H9 (cell line): ENCODE measurements around the gene SDK1. TPM values are rescaled to one million over a fixed set of nuclear protein-coding genes. Genes with fewer than 3 reads are reported as not detected.

Experiments used
- DNase-seq: peaks from one replicate; pipeline ENCODE4 v3.0.0-alpha.2; 2017
- H2AFZ ChIP-seq: one replicate; pipeline ENCODE4 v1.6.1; 2013; ENCODE audit warnings: mild to moderate bottlenecking, low read length, control low read depth, moderate library complexity
- H2AK5ac ChIP-seq: 2 replicates; pipeline ENCODE4 v1.6.1; 2013; ENCODE audit warnings: low read length, control low read depth, mixed read lengths; ENCODE audit not compliant: insufficient read length
- H2BK120ac ChIP-seq: one replicate; pipeline ENCODE4 v1.6.1; 2013; ENCODE audit warnings: low read depth, mild to moderate bottlenecking, low read length, control low read depth, inconsistent platforms; ENCODE audit not compliant: poor library complexity, severe bottlenecking
- H2BK12ac ChIP-seq: 2 replicates; pipeline ENCODE4 v1.6.1; 2013; ENCODE audit warnings: low read length, control low read depth, mixed read lengths, low read depth; ENCODE audit not compliant: insufficient read length
- H2BK15ac ChIP-seq: 2 replicates; pipeline ENCODE4 v1.6.1; 2013; ENCODE audit warnings: low read depth, low read length, control low read depth
- H2BK20ac ChIP-seq: one replicate; pipeline ENCODE4 v1.6.1; 2013; ENCODE audit warnings: low read depth, mild to moderate bottlenecking, low read length, control low read depth, inconsistent platforms; ENCODE audit not compliant: poor library complexity, severe bottlenecking
- H2BK5ac ChIP-seq: 2 replicates; pipeline ENCODE4 v1.6.1; 2013; ENCODE audit warnings: low read length, control low read depth, mixed read lengths; ENCODE audit not compliant: insufficient read length
- H3K14ac ChIP-seq: 2 replicates; pipeline ENCODE4 v1.6.1; 2013; ENCODE audit warnings: low read length, control low read depth; ENCODE audit not compliant: insufficient read depth
- H3K18ac ChIP-seq: 2 replicates; pipeline ENCODE4 v1.6.1; 2013; ENCODE audit warnings: low read depth, mild to moderate bottlenecking, mixed read lengths, low read length, control low read depth; ENCODE audit not compliant: insufficient read length
- H3K23ac ChIP-seq: 2 replicates; pipeline ENCODE4 v1.6.1; 2013; ENCODE audit warnings: low read length, control low read depth, mixed read lengths, low read depth; ENCODE audit not compliant: insufficient read length
- H3K23me2 ChIP-seq: 2 replicates; pipeline ENCODE4 v1.6.1; 2013; ENCODE audit warnings: low read depth, mild to moderate bottlenecking, mixed read lengths, low read length, control low read depth; ENCODE audit not compliant: insufficient read length, poor library complexity, severe bottlenecking
- H3K27ac ChIP-seq: 2 replicates; pipeline ENCODE4 v1.5.1; 2013; ENCODE audit warnings: low read length, control low read depth, mixed read lengths, low read depth; ENCODE audit not compliant: insufficient read length
- H3K27me3 ChIP-seq: 2 replicates; pipeline ENCODE4 v1.6.1; 2013; ENCODE audit warnings: low read length, control low read depth, inconsistent platforms; ENCODE audit not compliant: insufficient read depth
- H3K4ac ChIP-seq: 2 replicates; pipeline ENCODE4 v1.6.1; 2013; ENCODE audit warnings: low read depth, mild to moderate bottlenecking, control low read depth, inconsistent platforms, low read length, moderate library complexity
- H3K4me1 ChIP-seq: 2 replicates; pipeline ENCODE4 v1.6.1; 2013; ENCODE audit warnings: low read length, control low read depth, inconsistent platforms; ENCODE audit not compliant: insufficient read depth
- H3K4me2 ChIP-seq: 2 replicates; pipeline ENCODE4 v1.6.1; 2013; ENCODE audit warnings: low read length, control low read depth, mixed read lengths; ENCODE audit not compliant: insufficient read length, insufficient read depth
- H3K56ac ChIP-seq: 2 replicates; pipeline ENCODE4 v1.6.1; 2013; ENCODE audit warnings: low read depth, mild to moderate bottlenecking, mixed read lengths, low read length, control low read depth; ENCODE audit not compliant: insufficient read length
- H3K79me1 ChIP-seq: 2 replicates; pipeline ENCODE4 v1.6.1; 2013; ENCODE audit warnings: low read depth, mild to moderate bottlenecking, moderate library complexity, low read length, control low read depth, inconsistent platforms; ENCODE audit not compliant: insufficient read depth, poor library complexity, severe bottlenecking
- H3K79me2 ChIP-seq: 2 replicates; pipeline ENCODE4 v1.6.1; 2013; ENCODE audit warnings: low read length, control low read depth, inconsistent platforms; ENCODE audit not compliant: insufficient read depth
- H3K9ac ChIP-seq: 2 replicates; pipeline ENCODE4 v1.6.1; 2013; ENCODE audit warnings: low read length, control low read depth, mixed read lengths; ENCODE audit not compliant: insufficient read length; ENCODE audit errors: extremely low read depth
- H3K9me3 ChIP-seq: one replicate; pipeline ENCODE4 v1.6.1; 2013; ENCODE audit warnings: low read depth, low read length, inconsistent platforms; ENCODE audit not compliant: control insufficient read depth
- H3T11ph ChIP-seq: one replicate; pipeline ENCODE4 v1.6.1; 2013; ENCODE audit warnings: mild to moderate bottlenecking, low read length, control low read depth, inconsistent platforms
- H4K20me1 ChIP-seq: one replicate; pipeline ENCODE4 v1.6.1; 2013; ENCODE audit not compliant: control insufficient read depth, insufficient read length, insufficient read depth
- H4K5ac ChIP-seq: 2 replicates; pipeline ENCODE4 v1.6.1; 2013; ENCODE audit warnings: low read depth, mild to moderate bottlenecking, mixed read lengths, low read length, control low read depth; ENCODE audit not compliant: insufficient read length
- H4K8ac ChIP-seq: replicated peaks from 2 replicates; pipeline ENCODE4 v1.6.1; 2013; ENCODE audit warnings: low read length, control low read depth, mixed read lengths, low read depth; ENCODE audit not compliant: insufficient read length
- H4K91ac ChIP-seq: 2 replicates; pipeline ENCODE4 v1.6.1; 2013; ENCODE audit warnings: low read depth, mild to moderate bottlenecking, moderate library complexity, mixed read lengths, low read length, control low read depth; ENCODE audit not compliant: insufficient read length
- H3K27ac Mint-ChIP-seq, 3 experiments: 2 replicates in 2 of 3; 3 replicates in 1 of 3; pipeline ENCODE4 v1.8.0; 2020 to 2021; ENCODE audit warnings: mixed read lengths in 3 of 3, mild to moderate bottlenecking in 1 of 3, moderate library complexity in 1 of 3
- H3K27me3 Mint-ChIP-seq: 2 replicates; pipeline ENCODE4 v1.8.0; 2021; ENCODE audit warnings: low read depth, mild to moderate bottlenecking, moderate library complexity, mixed read lengths
- H3K36me3 Mint-ChIP-seq, 3 experiments: 2 replicates in 2 of 3; 3 replicates in 1 of 3; pipeline ENCODE4 v1.8.0; 2020 to 2021; ENCODE audit warnings: low read depth in 3 of 3, mixed read lengths in 3 of 3; ENCODE audit not compliant: insufficient read depth in 1 of 3
- H3K4me1 Mint-ChIP-seq, 2 experiments: 2 replicates each; pipeline ENCODE4 v1.8.0; 2020; ENCODE audit warnings: mixed read lengths in 2 of 2
- H3K4me3 Mint-ChIP-seq, 2 experiments: 2 replicates in 1 of 2; 3 replicates in 1 of 2; pipeline ENCODE4 v1.8.0; 2020 to 2021; ENCODE audit warnings: mild to moderate bottlenecking in 2 of 2, mixed read lengths in 2 of 2, moderate library complexity in 1 of 2
- H3K9me3 Mint-ChIP-seq, 2 experiments: 2 replicates in 1 of 2; 3 replicates in 1 of 2; pipeline ENCODE4 v1.8.0; 2020; ENCODE audit warnings: mild to moderate bottlenecking in 2 of 2, mixed read lengths in 2 of 2, moderate library complexity in 1 of 2
- CTCF ChIP-seq: fragments of 200-600 bp; sonication (generic); conservative IDR thresholded peaks from 3 replicates; pipeline ENCODE4 v1.8.0; 2021; ENCODE audit warnings: antibody characterized with exemption, mild to moderate bottlenecking
- WGBS: extraction: QIAGEN DNeasy Blood & Tissue Kit; methylation state at CpG from one replicate; pipeline ENCODE4 v1.1.7; 2013; ENCODE audit warnings: missing lambda C conversion rate, low lambda C conversion rate, mixed read lengths; ENCODE audit not compliant: insufficient read length; ENCODE audit errors: extremely low coverage; 5-methylcytosine and 5-hydroxymethylcytosine counted together
- total RNA-seq: library from RNA; stranded (reverse); gene quantifications from 2 replicates; pipeline ENCODE4 v1.2.1, GENCODE V29; 2021

Gene SDK1
- total RNA-seq, 1 experiment from 2014 or later, result 8.7 TPM

GRCh38 chr7:3916146-3916545, 615.1 kb downstream of the SDK1 start:
- H3K4me1 ChIP-seq, result no peaks in the 10 kb centered on the region; the same call in 1 of the 2 replicates
- H2BK20ac ChIP-seq, result no peak overlapping the region
- H3K4ac ChIP-seq, result no peak overlapping the region
- H3K36me3 Mint-ChIP-seq, result peaks cover 0 to 20% (median 3%) of the 10 kb centered on the region in 3 experiments; a peak in 4 of 7 replicates
- H4K20me1 ChIP-seq, result no peaks in the 10 kb centered on the region
- H3K56ac ChIP-seq, result no peak overlapping the region
- H3K27ac ChIP-seq, result no peak overlapping the region
- no peak overlapping the region for H3K9ac ChIP-seq
- no peak overlapping the region for H4K8ac ChIP-seq
- no peak overlapping the region for H3K23ac ChIP-seq
- H3K9me3 ChIP-seq, result no peaks in the 10 kb centered on the region
- no peak overlapping the region for H3K4me3 Mint-ChIP-seq
- no peaks in the 10 kb centered on the region for H3K27me3 ChIP-seq
- peaks cover 11 to 12% of the 10 kb centered on the region in 2 experiments for H3K9me3 Mint-ChIP-seq
- no CpG with 5 or more reads among the region's 1 CpG for WGBS
- H2AK5ac ChIP-seq, result no peak overlapping the region
- no peaks in the 10 kb centered on the region for H3K23me2 ChIP-seq
- H2BK120ac ChIP-seq, result no peak overlapping the region
- no peak overlapping the region for H3K4me2 ChIP-seq
- no peak overlapping the region for H3T11ph ChIP-seq
- H3K4me1 Mint-ChIP-seq, result peaks cover 16 to 28% of the 10 kb centered on the region in 2 experiments
- H3K14ac ChIP-seq, result no peak overlapping the region
- H3K27ac Mint-ChIP-seq, result no peak overlapping the region
- no peak overlapping the region for H2BK12ac ChIP-seq
- H4K91ac ChIP-seq, result no peak overlapping the region
- no peak for DNase-seq
- H3K27me3 Mint-ChIP-seq, result no peaks in the 10 kb centered on the region
- no peaks in the 10 kb centered on the region for H3K79me2 ChIP-seq
- no peak for TF ChIP-seq CTCF
- no peak overlapping the region for H2AFZ ChIP-seq
- no peak overlapping the region for H2BK5ac ChIP-seq
- no peak overlapping the region for H4K5ac ChIP-seq
- H3K18ac ChIP-seq, result no peak overlapping the region
- no peak overlapping the region for H2BK15ac ChIP-seq
- H3K79me1 ChIP-seq, result no peaks in the 10 kb centered on the region
